IMR-90 (cell line): Measurements from ENCODE around the gene KCNG4. TPM values are rescaled to one million over a fixed set of nuclear protein-coding genes. Genes with fewer than 3 reads are reported as not detected.

Source experiments
- ATAC-seq: fragments of 200-7000 bp; cut with Tn5 transposase; 2 replicates; pipeline ENCODE4 v1.9.1; 2020; ENCODE audit warnings: low read depth, mild to moderate bottlenecking, moderate library complexity
- BruUV-seq: library from RNA; stranded (reverse); fragments of 400-500 nt; replicated peaks from 2 replicates; lab custom pipeline; 2021; lab: Mats Ljungman, UMichigan
- CTCF ChIA-PET: fragments of 300-600 bp; formaldehyde crosslinking; extraction: SDS; loops from one replicate; lab custom pipeline; 2021; ENCODE audit warnings: antibody characterized with exemption; lab: Yijun Ruan, JAX
- POLR2A ChIA-PET: fragments of 300-600 bp; sonication (Branson Sonifier 250); formaldehyde crosslinking; loops from one replicate; lab custom pipeline; 2022; ENCODE audit warnings: antibody characterized with exemption; ENCODE audit not compliant: unreplicated experiment; lab: Charles Lee
- DNase-seq: peaks from one replicate; pipeline ENCODE4 v3.0.0; 2013
- H2AFZ ChIP-seq: replicated peaks from 2 replicates; pipeline ENCODE3; 2013; ENCODE audit warnings: low read length, mild to moderate bottlenecking; ENCODE audit not compliant: poor library complexity
- H2AK5ac ChIP-seq: 2 replicates; pipeline ENCODE4 v1.6.1; 2013; ENCODE audit warnings: low read depth, low read length, inconsistent platforms
- H2AK9ac ChIP-seq: replicated peaks from 2 replicates; pipeline ENCODE3; 2013; ENCODE audit warnings: mild to moderate bottlenecking, low read depth, low read length, moderate library complexity; ENCODE audit not compliant: poor library complexity
- H2BK120ac ChIP-seq: 2 replicates; pipeline ENCODE4 v1.6.1; 2013; ENCODE audit warnings: low read depth, low read length, inconsistent platforms
- H2BK15ac ChIP-seq: 3 replicates; pipeline ENCODE4 v1.6.1; 2013; ENCODE audit warnings: low read depth, low read length, inconsistent platforms
- H2BK20ac ChIP-seq: 2 replicates; pipeline ENCODE4 v1.6.1; 2013; ENCODE audit warnings: low read depth, mild to moderate bottlenecking, inconsistent platforms, low read length, moderate library complexity
- H2BK5ac ChIP-seq: 2 replicates; pipeline ENCODE4 v1.6.1; 2013; ENCODE audit warnings: mild to moderate bottlenecking, low read depth, low read length, inconsistent platforms; ENCODE audit not compliant: poor library complexity, severe bottlenecking
- H3K14ac ChIP-seq: replicated peaks from 2 replicates; pipeline ENCODE4 v1.6.1; 2013; ENCODE audit warnings: low read depth, low read length, inconsistent platforms
- H3K18ac ChIP-seq: 2 replicates; pipeline ENCODE4 v1.6.1; 2013; ENCODE audit warnings: low read depth, low read length, control low read depth
- H3K23ac ChIP-seq: 2 replicates; pipeline ENCODE4 v1.6.1; 2013; ENCODE audit warnings: low read depth, low read length, inconsistent platforms
- H3K27ac ChIP-seq: 2 replicates; pipeline ENCODE4 v1.5.1; 2013; ENCODE audit warnings: mild to moderate bottlenecking, control low read depth, low read length; ENCODE audit not compliant: insufficient read depth
- H3K27me3 ChIP-seq: 2 replicates; pipeline ENCODE4 v1.6.1; 2013; ENCODE audit warnings: low read length; ENCODE audit not compliant: control insufficient read depth, insufficient read depth
- H3K36me3 ChIP-seq: 2 replicates; pipeline ENCODE4 v1.6.1; 2013; ENCODE audit warnings: low read length, mixed read lengths; ENCODE audit not compliant: control insufficient read depth, insufficient read depth
- H3K4ac ChIP-seq: 2 replicates; pipeline ENCODE4 v1.6.1; 2013; ENCODE audit warnings: low read depth, low read length, inconsistent platforms
- H3K4me1 ChIP-seq: 2 replicates; pipeline ENCODE4 v1.6.1; 2013; ENCODE audit warnings: low read length, mixed read lengths; ENCODE audit not compliant: control insufficient read depth, insufficient read depth
- H3K4me2 ChIP-seq: 2 replicates; pipeline ENCODE4 v1.6.1; 2013; ENCODE audit warnings: low read depth, mild to moderate bottlenecking, control low read depth, low read length, moderate library complexity
- H3K4me3 ChIP-seq: 2 replicates; pipeline ENCODE4 v1.5.1; 2013; ENCODE audit warnings: low read depth, mild to moderate bottlenecking, control low read depth, low read length, moderate library complexity; ENCODE audit not compliant: insufficient read depth
- H3K56ac ChIP-seq: 2 replicates; pipeline ENCODE4 v1.6.1; 2013; ENCODE audit warnings: low read length, inconsistent platforms; ENCODE audit not compliant: insufficient read depth; ENCODE audit errors: extremely low read depth
- H3K79me1 ChIP-seq, 2 experiments: 2 replicates each; pipeline ENCODE4 v1.6.1; 2013; ENCODE audit warnings: low read length in 2 of 2, inconsistent platforms in 1 of 2, low read depth in 1 of 2
- H3K9ac ChIP-seq: 2 replicates; pipeline ENCODE4 v1.6.1; 2013; ENCODE audit warnings: low read depth, low read length, control low read depth
- H3K9me1 ChIP-seq: 2 replicates; pipeline ENCODE4 v1.6.1; 2013; ENCODE audit warnings: low read length, inconsistent platforms; ENCODE audit not compliant: insufficient read depth
- H3K9me3 ChIP-seq: 2 replicates; pipeline ENCODE4 v1.6.1; 2013; ENCODE audit warnings: low read length; ENCODE audit not compliant: control insufficient read depth, insufficient read depth
- H4K20me1 ChIP-seq: 2 replicates; pipeline ENCODE4 v1.6.1; 2013; ENCODE audit warnings: low read length, inconsistent platforms; ENCODE audit not compliant: insufficient read depth
- H4K5ac ChIP-seq: 2 replicates; pipeline ENCODE4 v1.6.1; 2013; ENCODE audit warnings: mild to moderate bottlenecking, low read depth, low read length, control low read depth
- H4K8ac ChIP-seq, 2 experiments: 2 replicates each; pipeline ENCODE4 v1.6.1; 2013; ENCODE audit warnings: low read depth in 2 of 2, low read length in 2 of 2, control low read depth in 1 of 2, inconsistent platforms in 1 of 2
- H4K91ac ChIP-seq: 2 replicates; pipeline ENCODE4 v1.6.1; 2013; ENCODE audit warnings: low read depth, low read length, inconsistent platforms; ENCODE audit not compliant: insufficient read depth
- BHLHE40 ChIP-seq: fragments of 150-350 bp; IDR thresholded peaks from 2 replicates; pipeline ENCODE4 v1.6.1; 2016; ENCODE audit warnings: mild to moderate bottlenecking, low read depth, low read length
- CEBPB ChIP-seq: IDR thresholded peaks from 2 replicates; pipeline ENCODE4 v1.6.1; 2012; ENCODE audit warnings: low read depth, low read length, improper control_type of control experiment
- CHD1 ChIP-seq: IDR thresholded peaks from 2 replicates; pipeline ENCODE4 v1.6.1; 2012; ENCODE audit warnings: low read depth, low read length, improper control_type of control experiment
- CTCF ChIP-seq: conservative IDR thresholded peaks from 2 replicates; pipeline ENCODE4 v1.5.1; 2012; ENCODE audit warnings: mild to moderate bottlenecking, low read depth, low read length, improper control_type of control experiment
- ELK1 ChIP-seq: fragments of 150-350 bp; IDR thresholded peaks from 2 replicates; pipeline ENCODE4 v1.6.1; 2016; ENCODE audit warnings: low read depth, mild to moderate bottlenecking, low read length, moderate library complexity, borderline replicate concordance
- FOS ChIP-seq: fragments of 150-350 bp; IDR thresholded peaks from 2 replicates; pipeline ENCODE4 v1.6.1; 2016; ENCODE audit warnings: low read depth, low read length
- MAFK ChIP-seq: IDR thresholded peaks from 2 replicates; pipeline ENCODE4 v1.6.1; 2012; ENCODE audit warnings: low read depth, low read length, improper control_type of control experiment
- MAZ ChIP-seq: IDR thresholded peaks from 2 replicates; pipeline ENCODE4 v1.6.1; 2012; ENCODE audit warnings: low read depth, mild to moderate bottlenecking, low read length, improper control_type of control experiment, moderate library complexity, borderline replicate concordance
- MXI1 ChIP-seq: IDR thresholded peaks from 2 replicates; pipeline ENCODE4 v1.6.1; 2012; ENCODE audit warnings: low read depth, mild to moderate bottlenecking, low read length, moderate library complexity, borderline replicate concordance
- NFE2L2 ChIP-seq: fragments of 150-350 bp; IDR thresholded peaks from 2 replicates; pipeline ENCODE4 v1.6.1; 2016; ENCODE audit warnings: low read depth, mild to moderate bottlenecking, low read length
- POLR2A ChIP-seq: IDR thresholded peaks from 2 replicates; pipeline ENCODE4 v1.6.1; 2012; ENCODE audit warnings: mild to moderate bottlenecking, low read depth, low read length
- RAD21 ChIP-seq: IDR thresholded peaks from 2 replicates; pipeline ENCODE4 v1.6.1; 2012; ENCODE audit warnings: low read length, improper control_type of control experiment
- RCOR1 ChIP-seq: IDR thresholded peaks from 2 replicates; pipeline ENCODE4 v1.6.1; 2012; ENCODE audit warnings: mild to moderate bottlenecking, low read length, improper control_type of control experiment; ENCODE audit not compliant: insufficient replicate concordance
- SMC3 ChIP-seq: fragments of 150-350 bp; IDR thresholded peaks from 2 replicates; pipeline ENCODE4 v1.6.1; 2016; ENCODE audit warnings: low read depth, mild to moderate bottlenecking, antibody characterized with exemption, low read length, moderate library complexity
- USF2 ChIP-seq: fragments of 150-350 bp; IDR thresholded peaks from 2 replicates; pipeline ENCODE4 v1.6.1; 2017; ENCODE audit warnings: mild to moderate bottlenecking, antibody characterized with exemption, low read length, low read depth
- WGBS, 2 experiments: methylation state at CpG; one replicate each; pipeline versions ENCODE4 v1.1.5 to v1.1.7; 2013; ENCODE audit warnings: missing lambda C conversion rate in 2 of 2; ENCODE audit not compliant: insufficient read length in 1 of 2; ENCODE audit errors: extremely low coverage in 2 of 2; 5-methylcytosine and 5-hydroxymethylcytosine counted together
- dilution Hi-C: fragments of 300-500 bp; cut with HindIII; formaldehyde crosslinking; loops from one replicate; pipeline ENCODE4 v1.14.3; 2018; ENCODE audit warnings: low sequenced_read_pairs; ENCODE audit not compliant: unreplicated experiment
- in situ Hi-C: fragments of 300-500 bp; cut with MboI; formaldehyde crosslinking; loops from 3 replicates; pipeline ENCODE4 v1.14.3; 2019; ENCODE audit warnings: low sequenced_read_pairs, inconsistent platforms, mixed read lengths
- intact Hi-C: fragments of 100-400 bp; cut with micrococcal nuclease; formaldehyde crosslinking; loops from 2 replicates; pipeline ENCODE4 v1.10.0; 2022
- polyA plus RNA-seq, 3 experiments: library from polyadenylated mRNA; depleted of rRNA; stranded (reverse); fragments of >200 nt; gene quantifications; 2 replicates each; pipeline ENCODE4 v1.2.3, GENCODE V29; 2012; ENCODE audit warnings: low replicate concordance in 1 of 3
- total RNA-seq: library from RNA; depleted of rRNA; stranded (reverse); fragments of >200 nt; gene quantifications from 2 replicates; pipeline ENCODE4 v1.2.3, GENCODE V29; 2012

KCNG4 gene
- total and polyA plus RNA-seq, 2 of the 4 experiments (the other 2 are of a cell fraction), result not detected

GRCh38 chr16:84268291-84269040 is 28.7 kb upstream of the KCNG4 start:
- H3K56ac ChIP-seq, result no peak overlapping the region
- H3K4me1 ChIP-seq, result no peaks in the 10 kb centered on the region
- H3K36me3 ChIP-seq, result no peaks in the 10 kb centered on the region
- H4K8ac ChIP-seq, result no peak overlapping the region
- DNase-seq, result no peak
- no peak overlapping the region for H2BK5ac ChIP-seq
- BruUV-seq, result no TSS peak
- no peak for ATAC-seq
- H3K9me1 ChIP-seq, result no peaks in the 10 kb centered on the region
- peaks cover 49% of the 10 kb centered on the region for H3K27me3 ChIP-seq
- ChIA-PET POLR2A (no interaction called here), CTCF (interaction anchor here (0.6 kb wide), 1 partner anchor 301 kb away, joined by 4 read pairs; no protein-coding TSS in a partner anchor)
- H3K4me3 ChIP-seq, result no peak overlapping the region
- no peak overlapping the region for H4K5ac ChIP-seq
- no peaks in the 10 kb centered on the region for H3K79me1 ChIP-seq
- no peak overlapping the region for H3K4me2 ChIP-seq
- H3K18ac ChIP-seq, result no peak overlapping the region
- dilution Hi-C loops (no loop called here), intact Hi-C loops (no loop called here), in situ Hi-C loops (no loop called here)
- H4K20me1 ChIP-seq, result no peaks in the 10 kb centered on the region
- no peak overlapping the region for H3K9ac ChIP-seq
- no peak overlapping the region for H3K23ac ChIP-seq
- H4K91ac ChIP-seq, result no peak overlapping the region
- no peak overlapping the region for H2BK120ac ChIP-seq
- H3K14ac ChIP-seq, result no peak overlapping the region
- H2AK9ac ChIP-seq, result no peak overlapping the region
- H2BK20ac ChIP-seq, result no peak overlapping the region
- no peak overlapping the region for H3K27ac ChIP-seq
- no peak overlapping the region for H2AK5ac ChIP-seq
- H2AFZ ChIP-seq, result peak overlapping the region; percentile 13
- no peak overlapping the region for H2BK15ac ChIP-seq
- WGBS, 2 experiments, result 41% methylated on average over 9 of the region's 18 CpGs; no CpG with 5 or more reads in 1 of the 2 experiments
- H3K9me3 ChIP-seq, result no peaks in the 10 kb centered on the region; the same call in 1 of the 2 replicates
- H3K4ac ChIP-seq, result no peak overlapping the region
- TF ChIP-seq ELK1 (no peak), NFE2L2 (no peak), CHD1 (no peak), MAFK (no peak), CEBPB (no peak), FOS (no peak), SMC3 (no peak), RAD21 (no peak), USF2 (no peak), CTCF (no peak), RCOR1 (no peak), BHLHE40 (no peak), MAZ (no peak), POLR2A (no peak), MXI1 (no peak)
